Esophagus muscularis mucosa (tissue), 4 donors: ENCODE measurements around the gene CENPB.

Experiments
- EP300 ChIP-seq: sonication (generic); formaldehyde crosslinking; IDR thresholded peaks from one replicate; pipeline ENCODE4 v1.6.1; 2017; ENCODE audit warnings: antibody characterized with exemption
- POLR2AphosphoS5 ChIP-seq, 2 donors: sonication (generic); formaldehyde crosslinking; IDR thresholded peaks; one replicate each; pipeline ENCODE4 v1.6.1; 2017; ENCODE audit warnings: antibody characterized with exemption in 2 of 2
- TF ChIP-seq, protein P1 (sequence below), 3 experiments: fragments of 200-600 bp in 2 of 3; fragments of 450-650 bp in 1 of 3; sonication (generic) in 2 of 3; IDR thresholded peaks; one replicate each; pipeline ENCODE4 v1.5.1; 2017 to 2019; ENCODE audit warnings: antibody characterized with exemption in 3 of 3, mild to moderate bottlenecking in 2 of 3, moderate library complexity in 1 of 3

- no peak for TF ChIP-seq POLR2AphosphoS5 (IDR thresholded peaks at IDR 0.05)
- TF ChIP-seq EP300: no peak
- TF ChIP-seq, protein P1, sequence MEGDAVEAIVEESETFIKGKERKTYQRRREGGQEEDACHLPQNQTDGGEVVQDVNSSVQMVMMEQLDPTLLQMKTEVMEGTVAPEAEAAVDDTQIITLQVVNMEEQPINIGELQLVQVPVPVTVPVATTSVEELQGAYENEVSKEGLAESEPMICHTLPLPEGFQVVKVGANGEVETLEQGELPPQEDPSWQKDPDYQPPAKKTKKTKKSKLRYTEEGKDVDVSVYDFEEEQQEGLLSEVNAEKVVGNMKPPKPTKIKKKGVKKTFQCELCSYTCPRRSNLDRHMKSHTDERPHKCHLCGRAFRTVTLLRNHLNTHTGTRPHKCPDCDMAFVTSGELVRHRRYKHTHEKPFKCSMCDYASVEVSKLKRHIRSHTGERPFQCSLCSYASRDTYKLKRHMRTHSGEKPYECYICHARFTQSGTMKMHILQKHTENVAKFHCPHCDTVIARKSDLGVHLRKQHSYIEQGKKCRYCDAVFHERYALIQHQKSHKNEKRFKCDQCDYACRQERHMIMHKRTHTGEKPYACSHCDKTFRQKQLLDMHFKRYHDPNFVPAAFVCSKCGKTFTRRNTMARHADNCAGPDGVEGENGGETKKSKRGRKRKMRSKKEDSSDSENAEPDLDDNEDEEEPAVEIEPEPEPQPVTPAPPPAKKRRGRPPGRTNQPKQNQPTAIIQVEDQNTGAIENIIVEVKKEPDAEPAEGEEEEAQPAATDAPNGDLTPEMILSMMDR (IDR thresholded peaks at IDR 0.05): no peak
These were observed 33.0 kb upstream of the CENPB start for GRCh38 chr20:3819411-3820047.
